ENCODE data around the gene GRID1. TPM values are rescaled to one million over a fixed set of nuclear protein-coding genes. Genes with fewer than 3 reads are reported as not detected.

The GRID1 gene
- total and polyA plus RNA-seq, 10 donors, result 0.06 to 0.42 (median 0.15) TPM; not detected in 4

- TF ChIP-seq, protein P1, sequence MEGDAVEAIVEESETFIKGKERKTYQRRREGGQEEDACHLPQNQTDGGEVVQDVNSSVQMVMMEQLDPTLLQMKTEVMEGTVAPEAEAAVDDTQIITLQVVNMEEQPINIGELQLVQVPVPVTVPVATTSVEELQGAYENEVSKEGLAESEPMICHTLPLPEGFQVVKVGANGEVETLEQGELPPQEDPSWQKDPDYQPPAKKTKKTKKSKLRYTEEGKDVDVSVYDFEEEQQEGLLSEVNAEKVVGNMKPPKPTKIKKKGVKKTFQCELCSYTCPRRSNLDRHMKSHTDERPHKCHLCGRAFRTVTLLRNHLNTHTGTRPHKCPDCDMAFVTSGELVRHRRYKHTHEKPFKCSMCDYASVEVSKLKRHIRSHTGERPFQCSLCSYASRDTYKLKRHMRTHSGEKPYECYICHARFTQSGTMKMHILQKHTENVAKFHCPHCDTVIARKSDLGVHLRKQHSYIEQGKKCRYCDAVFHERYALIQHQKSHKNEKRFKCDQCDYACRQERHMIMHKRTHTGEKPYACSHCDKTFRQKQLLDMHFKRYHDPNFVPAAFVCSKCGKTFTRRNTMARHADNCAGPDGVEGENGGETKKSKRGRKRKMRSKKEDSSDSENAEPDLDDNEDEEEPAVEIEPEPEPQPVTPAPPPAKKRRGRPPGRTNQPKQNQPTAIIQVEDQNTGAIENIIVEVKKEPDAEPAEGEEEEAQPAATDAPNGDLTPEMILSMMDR (IDR thresholded peaks at IDR 0.05 in 8 of 11, conservative IDR thresholded peaks at IDR 0.05 in 3 of 11), result no peak
- TF ChIP-seq POLR2AphosphoS5 (IDR thresholded peaks at IDR 0.05), result no peak
- no peak for TF ChIP-seq POLR2A (IDR thresholded peaks at IDR 0.05)
- DNase-seq, result peak; percentile 2
Measured at GRCh38 chr10:86310702-86311101, 55.9 kb downstream of the GRID1 start.

GRCh38 chr10:86310291-86310690, 56.3 kb downstream of the GRID1 start:
- peaks cover 0 to 40% (median 0%) of the 10 kb centered on the region in 7 donors for H3K27me3 ChIP-seq (replicated peaks in 1 of 7)
- intact Hi-C loops (cut with DNase I; ENCODE audit: low total_unique reads), result no loop called here
- 87 to 93% (median 89%) methylated on average over 2 of the region's 2 CpGs; no CpG with 5 or more reads in 1 of the 5 donors for WGBS, 5 donors
- DNase-seq, result peak; percentile 41
- no peaks in the 10 kb centered on the region for H3K9me3 ChIP-seq
- no peak overlapping the region for H3K27ac ChIP-seq
- TF ChIP-seq POLR2A (IDR thresholded peaks at IDR 0.05) (no peak), POLR2AphosphoS5 (IDR thresholded peaks at IDR 0.05) (no peak)
- TF ChIP-seq, protein P1 (IDR thresholded peaks at IDR 0.05 in 8 of 11, conservative IDR thresholded peaks at IDR 0.05 in 3 of 11), result no peak
- H3K4me1 ChIP-seq, result no peaks in the 10 kb centered on the region
- no peak overlapping the region for H3K4me3 ChIP-seq
- no peaks in the 10 kb centered on the region for H3K36me3 ChIP-seq

More at GRCh38 chr10:86310702-86311101, 55.9 kb downstream of the GRID1 start:
- H3K27me3 ChIP-seq (replicated peaks in 1 of 7), result peaks cover 0 to 38% (median 0%) of the 10 kb centered on the region in 7 donors
- no peaks in the 10 kb centered on the region for H3K9me3 ChIP-seq
- no peak overlapping the region for H3K4me3 ChIP-seq
- no peak overlapping the region for H3K27ac ChIP-seq
- no peaks in the 10 kb centered on the region for H3K36me3 ChIP-seq
- no peaks in the 10 kb centered on the region for H3K4me1 ChIP-seq
- WGBS, 5 donors, result 5 to 30% (median 17%) methylated on average over 1 of the region's 1 CpG
- intact Hi-C loops (cut with DNase I; ENCODE audit: low total_unique reads), result no loop called here

DNA sequence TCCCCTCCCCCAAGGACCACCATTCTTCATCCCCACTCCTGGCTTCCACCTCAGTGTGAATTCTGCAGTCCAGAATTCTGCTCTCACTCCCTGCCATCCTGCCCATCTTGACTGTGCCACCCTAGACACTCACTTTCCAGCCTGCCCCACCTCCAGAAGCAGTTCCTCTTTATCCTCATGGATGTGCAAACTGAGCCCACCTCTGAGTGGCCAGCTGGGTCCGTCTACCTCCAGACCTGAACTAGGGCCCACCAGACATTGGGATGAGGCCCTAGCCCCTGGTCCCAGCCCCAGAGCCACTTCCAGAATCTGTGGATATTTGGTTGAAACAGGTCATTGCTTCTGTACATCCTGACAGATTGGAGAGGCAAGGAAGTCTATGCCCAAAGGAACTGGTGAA, 58.5 kb downstream of the GRID1 start:
- 0 to 64% (median 50%) methylated on average over 1 of the region's 1 CpG for whole genome bisulfite sequencing, 5 donors
- no peak overlapping the region for H3K27ac ChIP-seq
- no peaks in the 10 kb centered on the region for H3K4me1 ChIP-seq
- H3K36me3 ChIP-seq, result no peaks in the 10 kb centered on the region
- no peak overlapping the region for H3K4me3 ChIP-seq
- no peaks in the 10 kb centered on the region for H3K9me3 ChIP-seq
- peaks cover 0 to 60% (median 0%) of the 10 kb centered on the region in 7 donors for H3K27me3 ChIP-seq (replicated peaks in 1 of 7)
- DNase-seq, result peak; percentile 40
- intact Hi-C loops (cut with DNase I; ENCODE audit: low total_unique reads), result no loop called here
- no peak for TF ChIP-seq POLR2AphosphoS5 (IDR thresholded peaks at IDR 0.05)
- TF ChIP-seq, protein P1 (IDR thresholded peaks at IDR 0.05 in 8 of 11, conservative IDR thresholded peaks at IDR 0.05 in 3 of 11), result no peak
- no peak for TF ChIP-seq POLR2A (IDR thresholded peaks at IDR 0.05)

GRCh38 chr10:86306628-86307278, 59.8 kb downstream of the GRID1 start:
- Histone ChIP-seq H3K27ac (no peak overlapping the region), H3K36me3 (no peaks in the 10 kb centered on the region), H3K27me3 (replicated peaks in 1 of 7) (peaks cover 0 to 50% (median 0%) of the 10 kb centered on the region in 7 donors), H3K4me3 (no peak overlapping the region), H3K9me3 (no peaks in the 10 kb centered on the region), H3K4me1 (no peaks in the 10 kb centered on the region)
- DNase-seq, result peak; percentile 6
- intact Hi-C loops (cut with DNase I; ENCODE audit: low total_unique reads), result no loop called here
- TF ChIP-seq, protein P1 (IDR thresholded peaks at IDR 0.05 in 8 of 11, conservative IDR thresholded peaks at IDR 0.05 in 3 of 11), result no peak
- TF ChIP-seq POLR2AphosphoS5 (IDR thresholded peaks at IDR 0.05) (no peak), POLR2A (IDR thresholded peaks at IDR 0.05) (no peak)
- WGBS, 5 donors, result 28 to 40% (median 31%) methylated on average over 6 of the region's 6 CpGs
